ENCODE results near the gene PECR. TPM values are rescaled to one million over a fixed set of nuclear protein-coding genes. Genes with fewer than 3 reads are reported as not detected.

The PECR gene
- total and polyA plus RNA-seq, 9 of the 15 experiments (the other 6 are each of a cell fraction or from before 2014, with no cell fraction given): 1.1 to 10.3 (median 8.2) TPM

- TF ChIP-seq, protein P1, sequence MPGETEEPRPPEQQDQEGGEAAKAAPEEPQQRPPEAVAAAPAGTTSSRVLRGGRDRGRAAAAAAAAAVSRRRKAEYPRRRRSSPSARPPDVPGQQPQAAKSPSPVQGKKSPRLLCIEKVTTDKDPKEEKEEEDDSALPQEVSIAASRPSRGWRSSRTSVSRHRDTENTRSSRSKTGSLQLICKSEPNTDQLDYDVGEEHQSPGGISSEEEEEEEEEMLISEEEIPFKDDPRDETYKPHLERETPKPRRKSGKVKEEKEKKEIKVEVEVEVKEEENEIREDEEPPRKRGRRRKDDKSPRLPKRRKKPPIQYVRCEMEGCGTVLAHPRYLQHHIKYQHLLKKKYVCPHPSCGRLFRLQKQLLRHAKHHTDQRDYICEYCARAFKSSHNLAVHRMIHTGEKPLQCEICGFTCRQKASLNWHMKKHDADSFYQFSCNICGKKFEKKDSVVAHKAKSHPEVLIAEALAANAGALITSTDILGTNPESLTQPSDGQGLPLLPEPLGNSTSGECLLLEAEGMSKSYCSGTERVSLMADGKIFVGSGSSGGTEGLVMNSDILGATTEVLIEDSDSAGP (CRISPR knock-in tag; IDR thresholded peaks at IDR 0.05): no peak
- TF ChIP-seq RBM34 (IDR thresholded peaks at IDR 0.05; ENCODE audit: borderline replicate concordance, insufficient read depth, low read length) (no peak), EZH2 (IDR thresholded peaks at IDR 0.05; ENCODE audit: borderline replicate concordance, low read depth, low read length) (no peak), RAD21 (CRISPR knock-in tag; conservative IDR thresholded peaks at IDR 0.05 in 1 of 2, IDR thresholded peaks at IDR 0.05 in 1 of 2) (no peak), CREBBP (IDR thresholded peaks at IDR 0.05; ENCODE audit: low read depth, low read length) (no peak), FOXM1 (IDR thresholded peaks at IDR 0.05; ENCODE audit: low read depth) (no peak), FOXM1 (CRISPR knock-in tag; IDR thresholded peaks at IDR 0.05; ENCODE audit: low read depth) (no peak), JUND (IDR thresholded peaks at IDR 0.05; ENCODE audit: borderline replicate concordance, low read depth, low read length) (no peak), JUND (tag; IDR thresholded peaks at IDR 0.05; ENCODE audit: borderline replicate concordance, low read depth, low read length) (no peak), RBM39 (optimal IDR thresholded peaks at IDR 0.05; ENCODE audit: low read depth, low read length) (no peak)
- TF ChIP-seq, protein P2, sequence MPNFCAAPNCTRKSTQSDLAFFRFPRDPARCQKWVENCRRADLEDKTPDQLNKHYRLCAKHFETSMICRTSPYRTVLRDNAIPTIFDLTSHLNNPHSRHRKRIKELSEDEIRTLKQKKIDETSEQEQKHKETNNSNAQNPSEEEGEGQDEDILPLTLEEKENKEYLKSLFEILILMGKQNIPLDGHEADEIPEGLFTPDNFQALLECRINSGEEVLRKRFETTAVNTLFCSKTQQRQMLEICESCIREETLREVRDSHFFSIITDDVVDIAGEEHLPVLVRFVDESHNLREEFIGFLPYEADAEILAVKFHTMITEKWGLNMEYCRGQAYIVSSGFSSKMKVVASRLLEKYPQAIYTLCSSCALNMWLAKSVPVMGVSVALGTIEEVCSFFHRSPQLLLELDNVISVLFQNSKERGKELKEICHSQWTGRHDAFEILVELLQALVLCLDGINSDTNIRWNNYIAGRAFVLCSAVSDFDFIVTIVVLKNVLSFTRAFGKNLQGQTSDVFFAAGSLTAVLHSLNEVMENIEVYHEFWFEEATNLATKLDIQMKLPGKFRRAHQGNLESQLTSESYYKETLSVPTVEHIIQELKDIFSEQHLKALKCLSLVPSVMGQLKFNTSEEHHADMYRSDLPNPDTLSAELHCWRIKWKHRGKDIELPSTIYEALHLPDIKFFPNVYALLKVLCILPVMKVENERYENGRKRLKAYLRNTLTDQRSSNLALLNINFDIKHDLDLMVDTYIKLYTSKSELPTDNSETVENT (CRISPR knock-in tag; IDR thresholded peaks at IDR 0.05): no peak
Observed at GRCh38 chr2:216114382-216114713, 32.7 kb upstream of the PECR start (continued).
